ENCODE data around the gene NSD1.

- no peak for TF ChIP-seq REST (IDR thresholded peaks at IDR 0.05; ENCODE audit: insufficient read depth in 1 of 2, low read depth in 2 of 2, low read length in 2 of 2)
- TF ChIP-seq SIN3A (IDR thresholded peaks at IDR 0.05; ENCODE audit: borderline replicate concordance, insufficient read depth, low read length), result no peak
- TF ChIP-seq POLR2AphosphoS5 (IDR thresholded peaks at IDR 0.05; ENCODE audit: low read depth, low read length), result no peak
- TF ChIP-seq TAF1 (IDR thresholded peaks at IDR 0.05; ENCODE audit: borderline replicate concordance, insufficient read depth, low read length), result no peak
Observed at GRCh38 chr5:177269976-177270375, 136.4 kb downstream of the NSD1 start.

Data from PFSK-1 (cell line).